Measurements from ENCODE around the gene TTN. TPM values are rescaled to one million over a fixed set of nuclear protein-coding genes. Genes with fewer than 3 reads are reported as not detected.

The TTN gene
- total and polyA plus RNA-seq, 4 donors, result 0.98 to 4.5 (median 1.9) TPM

- H3K9me3 ChIP-seq (ENCODE audit: control insufficient read depth, insufficient read depth, low read length), result no peaks in the 10 kb centered on the region
- H3K4me1 ChIP-seq (ENCODE audit: control insufficient read depth, insufficient read depth, low read length), result no peaks in the 10 kb centered on the region
- H3K4me3 ChIP-seq (ENCODE audit: low read depth, low read length), result no peak overlapping the region
- no peak overlapping the region for H3K27ac ChIP-seq (ENCODE audit: low read depth, low read length)
- H3K27me3 ChIP-seq (ENCODE audit: control insufficient read depth, insufficient read depth, low read length), result no peaks in the 10 kb centered on the region
- no CpG with 5 or more reads among the region's 1 CpG for WGBS (ENCODE audit: insufficient coverage)
- DNase-seq (ENCODE audit: low read depth in 4 of 6, low spot score in 6 of 6), result no peak
- H3K36me3 ChIP-seq (ENCODE audit: control insufficient read depth, insufficient read depth, low read length), result no peaks in the 10 kb centered on the region
Observed at GRCh38 chr2:178615969-178616368, 191.3 kb downstream of the TTN start.

- DNase-seq (ENCODE audit: low read depth in 4 of 6, low spot score in 6 of 6), result no peak
- no peaks in the 10 kb centered on the region for H3K27me3 ChIP-seq (ENCODE audit: control insufficient read depth, insufficient read depth, low read length)
- no peaks in the 10 kb centered on the region for H3K9me3 ChIP-seq (ENCODE audit: control insufficient read depth, insufficient read depth, low read length)
- H3K4me1 ChIP-seq (ENCODE audit: control insufficient read depth, insufficient read depth, low read length), result no peaks in the 10 kb centered on the region
- no peak overlapping the region for H3K27ac ChIP-seq (ENCODE audit: low read depth, low read length)
- H3K4me3 ChIP-seq (ENCODE audit: low read depth, low read length), result no peak overlapping the region
- no peaks in the 10 kb centered on the region for H3K36me3 ChIP-seq (ENCODE audit: control insufficient read depth, insufficient read depth, low read length)
Observed at GRCh38 chr2:178602901-178603300, 204.3 kb downstream of the TTN start.

- no CpG with 5 or more reads among the region's 6 CpGs for WGBS (ENCODE audit: insufficient coverage)
- Histone ChIP-seq H3K27ac (ENCODE audit: low read depth, low read length) (no peak overlapping the region), H3K27me3 (ENCODE audit: control insufficient read depth, insufficient read depth, low read length) (no peaks in the 10 kb centered on the region), H3K9me3 (ENCODE audit: control insufficient read depth, insufficient read depth, low read length) (no peaks in the 10 kb centered on the region), H3K4me3 (ENCODE audit: low read depth, low read length) (no peak overlapping the region), H3K36me3 (ENCODE audit: control insufficient read depth, insufficient read depth, low read length) (no peaks in the 10 kb centered on the region), H3K4me1 (ENCODE audit: control insufficient read depth, insufficient read depth, low read length) (no peaks in the 10 kb centered on the region)
- DNase-seq (ENCODE audit: low read depth in 4 of 6, low spot score in 6 of 6), result no peak
Observed at GRCh38 chr2:178592655-178593054, 214.6 kb downstream of the TTN start.

- no CpG with 5 or more reads among the region's 2 CpGs for WGBS (ENCODE audit: insufficient coverage)
- no peaks in the 10 kb centered on the region for H3K4me1 ChIP-seq (ENCODE audit: control insufficient read depth, insufficient read depth, low read length)
- no peaks in the 10 kb centered on the region for H3K27me3 ChIP-seq (ENCODE audit: control insufficient read depth, insufficient read depth, low read length)
- H3K27ac ChIP-seq (ENCODE audit: low read depth, low read length), result no peak overlapping the region
- H3K9me3 ChIP-seq (ENCODE audit: control insufficient read depth, insufficient read depth, low read length), result no peaks in the 10 kb centered on the region
- H3K36me3 ChIP-seq (ENCODE audit: control insufficient read depth, insufficient read depth, low read length), result no peaks in the 10 kb centered on the region
- DNase-seq (ENCODE audit: low read depth in 4 of 6, low spot score in 6 of 6), result no peak
- no peak overlapping the region for H3K4me3 ChIP-seq (ENCODE audit: low read depth, low read length)
Observed at GRCh38 chr2:178589335-178589734, 217.9 kb downstream of the TTN start.

GRCh38 chr2:178584666-178585065, 222.6 kb downstream of the TTN start:
- H3K27ac ChIP-seq (ENCODE audit: low read depth, low read length), result no peak overlapping the region
- no peak for DNase-seq (ENCODE audit: low read depth in 4 of 6, low spot score in 6 of 6)
- H3K4me1 ChIP-seq (ENCODE audit: control insufficient read depth, insufficient read depth, low read length), result no peaks in the 10 kb centered on the region
- 90% methylated on average over 6 of the region's 10 CpGs for WGBS (ENCODE audit: insufficient coverage)
- no peaks in the 10 kb centered on the region for H3K27me3 ChIP-seq (ENCODE audit: control insufficient read depth, insufficient read depth, low read length)
- H3K36me3 ChIP-seq (ENCODE audit: control insufficient read depth, insufficient read depth, low read length), result no peaks in the 10 kb centered on the region
- H3K4me3 ChIP-seq (ENCODE audit: low read depth, low read length), result no peak overlapping the region
- H3K9me3 ChIP-seq (ENCODE audit: control insufficient read depth, insufficient read depth, low read length), result no peaks in the 10 kb centered on the region

- Histone ChIP-seq H3K27me3 (ENCODE audit: control insufficient read depth, insufficient read depth, low read length) (no peaks in the 10 kb centered on the region), H3K36me3 (ENCODE audit: control insufficient read depth, insufficient read depth, low read length) (no peaks in the 10 kb centered on the region), H3K4me3 (ENCODE audit: low read depth, low read length) (no peak overlapping the region), H3K4me1 (ENCODE audit: control insufficient read depth, insufficient read depth, low read length) (no peaks in the 10 kb centered on the region), H3K27ac (ENCODE audit: low read depth, low read length) (no peak overlapping the region), H3K9me3 (ENCODE audit: control insufficient read depth, insufficient read depth, low read length) (peaks cover 5% of the 10 kb centered on the region)
- WGBS (ENCODE audit: insufficient coverage), result 100% methylated on average over 2 of the region's 3 CpGs
- DNase-seq (ENCODE audit: low read depth in 4 of 6, low spot score in 6 of 6), result no peak
Observed at GRCh38 chr2:178579006-178579405, 228.2 kb downstream of the TTN start.

- no peaks in the 10 kb centered on the region for H3K36me3 ChIP-seq (ENCODE audit: control insufficient read depth, insufficient read depth, low read length)
- H3K27me3 ChIP-seq (ENCODE audit: control insufficient read depth, insufficient read depth, low read length), result no peaks in the 10 kb centered on the region
- no peak overlapping the region for H3K27ac ChIP-seq (ENCODE audit: low read depth, low read length)
- no peaks in the 10 kb centered on the region for H3K4me1 ChIP-seq (ENCODE audit: control insufficient read depth, insufficient read depth, low read length)
- peaks cover 5% of the 10 kb centered on the region for H3K9me3 ChIP-seq (ENCODE audit: control insufficient read depth, insufficient read depth, low read length)
- no peak for DNase-seq (ENCODE audit: low read depth in 4 of 6, low spot score in 6 of 6)
- WGBS (ENCODE audit: insufficient coverage), result 95% methylated on average over 3 of the region's 7 CpGs
- H3K4me3 ChIP-seq (ENCODE audit: low read depth, low read length), result no peak overlapping the region
Observed at GRCh38 chr2:178574789-178575188, 232.4 kb downstream of the TTN start.

- Histone ChIP-seq H3K9me3 (ENCODE audit: control insufficient read depth, insufficient read depth, low read length) (peaks cover 1% of the 10 kb centered on the region), H3K27me3 (ENCODE audit: control insufficient read depth, insufficient read depth, low read length) (no peaks in the 10 kb centered on the region), H3K4me3 (ENCODE audit: low read depth, low read length) (no peak overlapping the region), H3K4me1 (ENCODE audit: control insufficient read depth, insufficient read depth, low read length) (no peaks in the 10 kb centered on the region), H3K36me3 (ENCODE audit: control insufficient read depth, insufficient read depth, low read length) (no peaks in the 10 kb centered on the region), H3K27ac (ENCODE audit: low read depth, low read length) (no peak overlapping the region)
- WGBS (ENCODE audit: insufficient coverage), result no CpG with 5 or more reads among the region's 4 CpGs
- no peak for DNase-seq (ENCODE audit: low read depth in 4 of 6, low spot score in 6 of 6)
Observed at GRCh38 chr2:178568227-178568626, 239.0 kb downstream of the TTN start.

GRCh38 chr2:178553047-178553446, 254.2 kb downstream of the TTN start:
- Histone ChIP-seq H3K27ac (ENCODE audit: low read depth, low read length) (no peak overlapping the region), H3K4me1 (ENCODE audit: control insufficient read depth, insufficient read depth, low read length) (no peaks in the 10 kb centered on the region), H3K4me3 (ENCODE audit: low read depth, low read length) (no peak overlapping the region), H3K9me3 (ENCODE audit: control insufficient read depth, insufficient read depth, low read length) (no peaks in the 10 kb centered on the region), H3K27me3 (ENCODE audit: control insufficient read depth, insufficient read depth, low read length) (no peaks in the 10 kb centered on the region), H3K36me3 (ENCODE audit: control insufficient read depth, insufficient read depth, low read length) (no peaks in the 10 kb centered on the region)
- no CpG with 5 or more reads among the region's 2 CpGs for WGBS (ENCODE audit: insufficient coverage)
- no peak for DNase-seq (ENCODE audit: low read depth in 4 of 6, low spot score in 6 of 6)

- Histone ChIP-seq H3K9me3 (ENCODE audit: control insufficient read depth, insufficient read depth, low read length) (no peaks in the 10 kb centered on the region), H3K27me3 (ENCODE audit: control insufficient read depth, insufficient read depth, low read length) (no peaks in the 10 kb centered on the region), H3K36me3 (ENCODE audit: control insufficient read depth, insufficient read depth, low read length) (no peaks in the 10 kb centered on the region), H3K27ac (ENCODE audit: low read depth, low read length) (no peak overlapping the region), H3K4me1 (ENCODE audit: control insufficient read depth, insufficient read depth, low read length) (no peaks in the 10 kb centered on the region), H3K4me3 (ENCODE audit: low read depth, low read length) (no peak overlapping the region)
- no CpG with 5 or more reads among the region's 2 CpGs for WGBS (ENCODE audit: insufficient coverage)
- no peak for DNase-seq (ENCODE audit: low read depth in 4 of 6, low spot score in 6 of 6)
Observed at GRCh38 chr2:178550352-178550751, 256.9 kb downstream of the TTN start.
